Measurements from ENCODE around the gene TBC1D4.

Gene TBC1D4

DNA sequence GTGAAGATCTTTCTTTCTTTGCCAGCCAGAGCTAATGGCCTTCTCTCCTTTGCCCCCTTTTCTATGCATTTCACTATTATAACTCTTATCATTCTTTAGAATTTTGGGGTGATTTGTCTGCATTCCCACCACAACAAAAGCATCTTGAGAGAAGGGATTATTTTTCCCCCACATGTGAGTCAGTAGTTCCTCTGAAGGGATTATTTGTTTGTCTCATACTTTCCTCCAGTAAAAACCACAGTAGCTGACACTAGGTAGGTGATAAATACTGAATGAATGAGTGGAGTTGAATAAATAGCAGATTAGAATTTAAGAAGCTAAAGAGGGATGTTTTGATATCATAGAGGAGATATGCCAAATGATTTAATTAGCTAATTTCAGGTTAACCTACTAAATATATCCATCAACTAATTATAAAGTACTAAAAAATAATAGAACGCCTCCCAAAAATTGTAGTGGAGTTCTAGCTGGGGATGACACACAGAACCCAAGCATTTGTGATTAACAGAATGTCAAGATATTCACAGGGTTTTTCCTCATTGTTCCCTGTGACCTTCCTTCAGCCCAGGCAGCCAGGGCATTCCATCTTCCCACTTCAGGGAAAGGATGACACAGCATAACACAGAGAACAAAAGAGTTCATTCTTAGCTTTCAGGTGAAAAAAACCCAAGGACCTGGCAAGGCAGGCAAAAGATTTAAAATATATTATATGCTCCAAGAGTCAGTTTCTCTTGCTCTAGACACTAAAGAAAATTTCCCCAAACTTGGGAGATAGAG is 3.5 kb upstream of the TBC1D4 start:
- no peak for DNase-seq

DNA sequence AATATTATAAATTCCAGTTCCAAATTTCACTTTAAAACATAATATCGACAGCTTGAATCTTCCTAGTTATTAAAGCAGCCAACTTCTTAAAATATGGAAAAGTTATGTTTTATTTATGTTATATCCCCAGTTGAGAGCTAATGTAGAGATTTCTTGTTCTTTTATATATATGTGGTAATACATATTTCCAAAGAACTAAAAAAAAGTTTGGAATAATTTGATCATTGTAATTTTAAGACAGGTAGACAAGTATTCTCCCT is 781 bp upstream of the TBC1D4 start:
- DNase-seq = no peak

DNA sequence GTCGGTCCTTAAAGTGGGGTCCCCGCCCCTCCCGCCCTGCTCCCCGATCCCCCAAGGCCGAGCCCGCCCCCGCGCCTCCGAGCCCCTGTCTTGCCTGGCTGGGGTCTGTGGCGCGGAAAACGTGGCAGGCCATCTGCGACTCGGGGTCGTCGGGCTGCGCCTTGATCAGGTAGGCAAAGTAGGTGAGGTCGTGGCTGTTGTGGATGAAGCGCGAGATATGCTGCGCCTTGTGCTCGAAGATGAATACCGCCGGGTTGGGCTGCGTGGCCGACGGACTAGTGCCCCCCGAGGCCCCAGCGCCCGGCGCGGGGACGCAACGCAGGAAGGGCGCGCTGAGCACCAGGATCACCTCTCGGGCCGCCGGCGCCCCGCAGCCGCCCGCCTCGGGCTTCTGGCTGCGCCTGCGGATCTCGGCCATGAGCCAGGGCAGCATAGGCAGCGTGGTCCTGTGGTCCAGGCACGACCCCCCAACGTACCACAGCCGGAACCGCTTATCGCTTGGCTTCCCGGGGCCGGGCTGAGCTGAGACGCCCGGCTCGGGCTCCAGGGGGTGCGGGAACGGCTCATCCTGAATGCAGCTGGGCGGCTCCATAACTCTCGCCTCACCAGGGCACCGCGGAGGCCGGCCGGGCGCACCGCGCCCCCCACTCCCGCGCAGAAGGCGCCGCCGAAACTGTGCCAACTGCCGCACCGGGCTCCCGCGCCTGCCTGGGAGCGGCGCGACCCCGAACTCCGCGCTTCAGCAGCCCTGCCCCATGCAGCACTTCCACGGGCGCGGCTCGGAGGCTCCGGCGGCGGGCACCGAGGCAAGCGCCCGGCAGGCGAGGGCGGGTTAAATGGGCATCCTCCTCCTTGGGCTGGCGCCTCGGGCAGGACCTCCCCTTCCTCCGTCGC is 546 bp downstream of the TBC1D4 start:
- peak; percentile 5 for DNase-seq

DNA sequence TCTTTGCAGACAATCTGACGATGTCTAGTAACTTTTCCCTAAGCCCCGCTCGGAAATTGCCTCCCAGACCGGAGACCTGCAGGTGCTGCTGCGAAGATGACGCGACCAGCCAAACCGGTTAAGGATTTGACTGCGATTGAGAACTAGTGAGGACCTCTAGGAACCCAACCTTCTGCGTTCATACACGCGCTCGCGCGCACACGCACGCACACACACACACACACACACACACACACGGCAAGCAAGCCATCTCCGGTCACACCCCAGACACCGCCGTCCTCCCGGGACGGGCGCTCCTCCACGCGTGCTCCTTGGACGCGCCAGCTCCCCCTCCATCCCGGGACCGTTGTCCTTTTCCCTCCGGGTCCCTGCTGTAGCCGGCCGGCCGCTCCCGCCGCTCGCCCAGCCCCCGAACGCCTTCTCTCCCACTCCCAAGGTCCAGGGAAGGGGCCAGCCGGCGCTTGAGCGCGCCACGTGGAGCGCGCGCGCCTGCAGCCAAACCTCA is 1.2 kb downstream of the TBC1D4 start:
- DNase-seq = peak; percentile 18

DNA sequence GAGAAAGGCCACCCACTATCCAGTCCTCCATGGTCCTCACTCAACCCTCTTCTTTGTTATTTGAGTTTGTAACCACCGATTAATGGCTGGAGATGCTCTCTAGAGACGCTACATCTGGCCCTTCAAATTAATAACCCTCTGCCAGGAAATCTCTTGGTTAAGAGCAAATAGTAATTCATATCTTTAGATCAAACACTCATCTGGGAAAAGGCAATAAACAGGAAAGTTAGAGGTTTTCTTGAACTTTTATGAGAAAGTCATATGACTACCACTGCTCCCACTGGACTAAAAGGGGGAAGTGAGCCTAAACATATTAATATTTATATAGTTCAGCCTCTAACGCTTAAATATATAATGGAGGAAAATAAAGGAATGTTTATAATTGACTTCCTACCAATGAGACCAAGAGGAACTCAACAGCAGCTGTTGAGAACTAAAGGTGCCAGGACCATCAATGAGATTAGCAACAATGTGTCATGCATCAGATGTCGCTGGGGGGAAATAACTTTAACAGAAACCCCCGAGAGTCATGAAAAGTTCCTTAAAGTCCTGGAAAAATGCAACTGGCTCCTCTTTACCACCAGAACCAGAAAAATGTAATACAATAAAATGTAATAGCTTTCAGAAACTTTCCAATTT is 2.7 kb downstream of the TBC1D4 start:
- DNase-seq = no peak

DNA sequence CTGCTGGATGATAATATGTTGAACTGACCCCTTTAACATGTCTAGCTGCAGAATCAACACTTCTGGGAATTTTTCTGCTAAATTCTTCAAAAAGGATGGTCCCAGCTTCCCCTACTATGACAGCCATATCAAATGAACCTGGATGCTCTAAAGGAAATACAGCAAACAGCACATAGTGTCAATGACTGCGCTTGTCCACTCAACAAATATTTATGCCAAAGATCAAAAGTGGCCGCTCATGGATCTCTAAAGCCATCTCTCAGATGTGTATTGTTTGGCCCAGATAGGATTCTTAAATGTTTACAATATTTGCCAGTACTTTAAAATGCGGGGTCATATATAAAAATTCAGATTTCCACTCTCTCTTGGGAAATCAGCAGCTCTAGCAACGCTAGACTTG is 3.3 kb downstream of the TBC1D4 start:
- no peak for DNase-seq

DNA sequence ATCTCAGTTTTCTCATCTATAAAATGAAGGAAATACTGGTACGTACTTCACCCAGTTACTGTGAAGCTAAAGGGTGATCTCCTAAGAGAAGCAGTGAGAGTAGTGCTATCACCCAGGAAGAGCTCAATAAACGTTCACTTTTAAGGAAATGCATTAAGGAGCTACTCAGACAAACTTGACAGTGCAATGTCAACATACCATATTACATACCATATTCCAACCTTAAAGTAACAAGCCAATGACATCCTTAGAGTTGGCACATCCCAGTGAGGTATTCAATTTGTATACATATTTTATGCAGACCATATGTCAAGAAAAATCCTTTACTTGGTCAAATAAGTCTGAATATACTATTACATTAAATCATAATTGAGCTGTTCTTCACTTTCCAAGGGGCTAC is 7.0 kb downstream of the TBC1D4 start:
- no peak for DNase-seq

DNA sequence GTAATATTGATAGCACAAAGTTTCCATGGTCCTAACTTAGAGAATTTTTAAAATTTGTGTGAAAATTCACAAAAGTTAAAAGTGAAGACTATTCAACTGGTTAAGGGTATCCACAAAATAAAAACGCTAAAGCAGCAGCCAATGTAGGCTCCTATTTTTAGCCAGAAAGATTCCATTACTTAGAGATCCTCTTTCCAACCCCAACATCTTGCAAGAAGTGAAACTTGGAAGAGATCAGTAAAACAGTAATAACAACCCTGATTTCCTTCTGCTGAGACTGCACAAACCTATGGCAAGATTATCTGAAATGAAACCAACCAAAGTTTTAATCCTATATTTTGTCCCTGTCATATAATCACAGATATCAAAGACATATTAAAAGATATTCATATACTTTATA is 8.5 kb downstream of the TBC1D4 start:
- no peak for DNase-seq

DNA sequence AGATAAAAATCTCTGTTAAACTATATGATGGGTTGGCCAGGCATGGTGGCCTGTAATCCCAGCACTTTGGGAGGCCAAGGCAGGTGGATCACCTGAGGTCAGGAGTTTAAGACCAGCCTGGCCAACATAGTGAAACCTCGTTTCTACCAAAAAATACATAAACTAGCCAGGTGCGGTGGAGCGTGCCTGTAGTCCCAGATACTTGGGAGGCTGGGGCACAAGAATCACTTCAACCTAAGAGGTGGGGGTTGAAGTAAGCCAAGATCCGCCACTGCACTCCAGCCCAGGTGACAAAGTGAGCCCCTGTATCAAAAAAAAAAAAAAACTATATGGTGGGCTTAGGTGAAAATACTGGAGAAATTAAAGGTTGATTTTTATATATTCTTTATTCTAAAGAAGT is 11.3 kb downstream of the TBC1D4 start:
- DNase-seq = no peak

DNA sequence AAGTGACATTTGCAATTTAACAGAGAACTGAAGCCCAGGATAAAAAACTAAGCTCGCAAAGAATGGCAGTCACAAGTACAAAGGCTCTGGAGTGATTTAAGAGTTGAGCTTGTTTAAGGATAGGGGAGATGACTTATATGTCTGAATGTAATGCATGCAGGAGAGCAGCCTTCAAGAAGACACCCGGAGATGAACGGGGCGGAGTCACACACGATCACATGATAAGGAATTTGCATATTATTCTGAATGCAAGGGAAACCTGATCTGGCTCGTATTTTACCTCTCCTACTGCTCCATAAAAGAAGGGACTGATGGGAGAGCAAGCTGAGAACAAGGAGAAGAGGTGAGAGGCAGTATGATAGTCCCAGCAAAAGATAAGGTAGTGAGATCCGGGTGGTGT is 12.9 kb downstream of the TBC1D4 start:
- no peak for DNase-seq

DNA sequence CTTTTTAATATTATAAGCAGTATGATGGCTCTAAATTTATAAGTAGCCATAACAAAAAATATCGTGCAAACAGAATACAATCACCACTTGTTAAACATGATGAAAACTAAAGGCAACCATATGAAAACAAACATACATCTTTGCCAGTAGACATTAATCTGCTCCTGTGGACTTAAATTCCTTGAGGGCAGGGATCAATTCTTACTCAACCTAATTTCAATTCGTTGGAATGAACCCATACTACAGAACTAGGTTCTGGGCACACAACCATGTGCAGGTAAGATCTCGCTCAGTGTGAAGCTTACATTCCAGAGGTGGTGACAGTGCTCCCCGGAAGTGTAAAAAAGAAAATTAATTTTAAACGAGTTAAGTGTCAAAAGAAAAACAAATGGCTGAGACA is 13.4 kb downstream of the TBC1D4 start:
- no peak for DNase-seq

DNA sequence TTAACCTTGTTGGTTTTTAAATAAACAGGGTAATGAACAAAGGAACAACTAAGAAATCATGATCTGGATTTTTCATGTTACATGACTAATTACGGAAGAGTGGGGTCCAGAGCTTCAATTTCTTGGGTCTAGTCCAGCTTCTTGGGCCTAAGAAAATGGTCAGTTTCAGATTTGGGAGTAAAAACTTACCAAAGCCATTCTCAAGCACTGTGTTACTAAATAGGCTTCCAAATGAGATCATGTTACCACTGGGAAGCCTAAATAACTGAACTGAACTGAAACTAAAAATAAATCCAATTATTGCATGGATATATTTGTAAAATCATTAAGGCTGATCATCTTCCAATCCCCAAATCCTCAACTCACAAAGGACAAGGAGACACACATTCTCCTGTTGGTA is 13.9 kb downstream of the TBC1D4 start:
- DNase-seq = no peak

DNA sequence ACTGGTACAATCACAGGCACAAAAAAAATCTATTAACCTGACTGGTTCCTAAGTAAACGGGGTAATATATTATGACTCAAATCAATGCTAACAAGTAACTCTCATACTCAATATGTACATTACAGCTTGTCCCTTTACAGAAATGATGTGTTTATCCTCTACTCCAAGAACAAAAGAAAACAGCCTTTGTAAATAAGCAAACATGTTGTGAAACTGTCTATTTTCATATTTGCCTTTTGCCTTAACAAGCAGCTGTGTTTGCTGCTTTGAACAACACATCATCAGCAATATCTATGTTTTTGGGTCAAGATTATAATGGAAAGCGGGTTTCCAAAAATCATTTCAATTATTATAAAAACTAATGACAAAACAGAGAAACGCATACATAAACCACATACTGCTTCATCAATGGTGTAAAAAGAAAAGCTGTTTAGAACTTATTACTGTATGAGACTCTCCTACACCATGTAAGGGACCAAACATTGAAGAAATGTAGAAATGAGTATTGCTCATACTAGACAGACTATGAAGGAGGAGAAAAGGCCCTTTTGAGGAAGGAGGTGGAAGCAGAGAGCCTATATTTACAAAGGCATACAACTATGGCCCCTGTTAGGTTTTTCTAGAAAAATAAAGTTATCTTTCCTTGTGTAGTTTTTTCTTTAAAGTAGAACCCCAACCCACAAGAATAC is 14.8 kb downstream of the TBC1D4 start:
- no peak for DNase-seq

DNA sequence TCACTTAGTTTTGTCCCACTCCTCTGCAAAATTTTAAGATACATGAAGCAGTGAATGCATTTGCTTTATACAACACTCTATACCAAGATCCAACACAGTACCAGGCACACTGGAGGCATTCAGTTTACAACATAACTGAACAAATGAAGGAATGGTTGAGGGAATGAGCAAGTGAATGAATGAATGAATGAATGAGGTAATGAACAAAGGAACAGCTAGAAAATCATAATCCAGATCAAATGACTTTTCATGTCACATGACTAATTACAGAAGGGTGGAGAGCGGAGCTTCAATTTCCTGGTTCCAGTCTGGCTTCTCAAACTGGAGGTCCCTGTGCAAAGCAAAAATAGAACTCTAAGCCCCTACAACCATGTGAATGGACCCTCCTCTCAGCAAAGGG is 16.7 kb downstream of the TBC1D4 start:
- no peak for DNase-seq

DNA sequence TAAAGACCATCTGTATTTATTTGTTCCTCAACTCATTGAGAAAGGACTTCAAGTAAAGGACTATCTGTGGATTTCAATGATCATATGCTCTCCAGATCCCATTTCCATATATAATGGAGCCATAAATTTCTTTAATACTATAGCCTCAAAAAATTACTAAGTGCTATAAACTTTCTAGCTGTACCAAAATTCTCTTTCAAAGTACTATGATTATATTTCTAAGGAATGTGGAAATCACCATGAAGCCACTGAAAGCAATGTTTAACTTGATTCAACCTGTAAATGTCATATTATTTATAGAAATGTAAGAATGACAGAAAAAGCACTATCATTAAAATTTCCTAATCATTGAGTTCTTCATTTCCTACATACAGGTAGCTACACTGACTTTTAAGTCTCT is 20.7 kb downstream of the TBC1D4 start:
- DNase-seq = no peak

DNA sequence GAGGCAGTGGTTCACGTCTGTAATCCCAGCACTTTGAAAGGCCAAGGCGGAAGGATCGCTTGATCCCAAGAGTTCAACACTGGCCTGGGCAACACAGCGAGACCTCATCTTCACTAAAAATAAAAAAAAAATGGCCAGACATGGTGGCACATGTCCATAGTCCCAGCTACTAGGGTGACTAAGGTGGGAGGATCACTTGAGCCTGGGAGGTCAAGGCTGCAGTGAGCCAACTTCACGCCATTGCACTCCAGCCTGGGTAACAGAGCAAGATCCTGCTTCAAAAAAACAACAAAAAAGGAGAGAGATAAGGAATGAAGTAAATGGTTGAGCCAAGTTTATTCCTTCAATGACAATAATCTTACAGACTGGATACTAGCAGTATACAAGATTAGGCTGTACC is 21.3 kb downstream of the TBC1D4 start:
- DNase-seq = no peak

DNA sequence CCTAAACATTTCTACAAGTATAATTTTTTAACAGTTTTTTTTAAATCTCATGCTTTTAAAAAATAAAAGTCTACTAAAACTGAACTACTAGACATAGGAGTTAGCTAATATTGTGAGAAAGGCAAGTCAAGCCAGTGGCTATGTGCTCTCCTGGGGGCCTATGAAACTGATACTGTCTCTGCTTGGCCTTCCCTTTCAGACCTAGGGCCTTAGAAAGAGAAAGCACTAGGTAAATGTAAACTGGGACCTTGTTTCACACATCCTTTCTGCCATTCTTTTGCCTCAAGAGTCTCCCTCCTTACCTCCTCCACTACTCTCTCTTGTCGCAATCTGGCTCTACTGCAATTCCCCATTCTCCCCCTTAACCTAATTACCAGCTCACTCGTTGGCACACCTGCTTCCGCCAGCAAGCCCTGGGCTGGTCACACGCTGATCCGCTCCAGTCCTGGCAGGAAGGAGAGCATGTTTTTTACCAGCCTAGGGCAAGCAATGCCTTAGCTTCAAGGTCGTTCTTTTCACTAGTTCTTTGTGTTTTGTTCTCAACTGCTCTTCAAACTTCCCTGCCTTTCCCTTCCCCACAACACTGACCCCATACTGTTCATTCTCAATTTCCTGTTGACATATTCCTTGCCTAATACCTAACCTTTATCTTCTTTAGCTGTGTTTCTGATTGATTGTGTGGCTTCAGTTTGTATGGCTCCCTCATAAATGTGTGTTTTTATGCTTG is 23.1 kb downstream of the TBC1D4 start:
- DNase-seq = no peak

DNA sequence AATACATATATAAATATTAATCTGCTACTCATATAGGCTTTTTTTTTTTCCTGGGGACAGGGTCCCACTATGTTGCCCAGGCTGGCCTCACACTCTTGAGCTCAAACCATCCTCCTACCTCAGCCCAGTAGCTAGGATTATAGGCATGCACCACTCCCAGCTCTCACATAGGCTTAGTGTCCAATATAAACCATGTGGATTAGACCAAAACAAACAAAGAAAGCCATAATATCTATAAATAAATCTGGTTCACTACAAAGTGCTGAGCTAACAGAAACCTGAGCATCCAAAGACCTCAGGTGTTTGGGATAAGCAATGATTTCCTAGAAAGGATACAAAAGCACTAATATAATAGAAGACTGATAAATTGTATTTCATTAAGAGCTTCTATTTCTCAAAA is 26.0 kb downstream of the TBC1D4 start:
- no peak for DNase-seq

DNA sequence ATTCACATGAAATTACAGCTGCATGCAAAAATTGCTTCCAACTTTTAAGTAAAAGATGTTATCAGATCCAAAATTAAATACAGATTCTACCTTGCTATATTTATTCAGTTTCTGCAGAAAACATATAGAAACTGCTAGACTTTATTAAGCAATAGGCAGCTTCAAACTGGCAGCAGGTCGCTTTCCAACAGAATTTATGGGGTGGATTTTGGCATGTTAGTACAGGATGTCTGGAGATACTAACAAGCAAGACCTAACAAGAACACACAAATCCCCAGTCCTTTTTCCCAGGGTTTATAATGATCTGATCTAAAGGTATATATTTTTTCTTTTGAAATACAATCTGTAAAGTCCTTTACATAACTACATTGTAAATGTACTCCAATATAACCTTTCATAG is 27.5 kb downstream of the TBC1D4 start:
- no peak for DNase-seq

DNA sequence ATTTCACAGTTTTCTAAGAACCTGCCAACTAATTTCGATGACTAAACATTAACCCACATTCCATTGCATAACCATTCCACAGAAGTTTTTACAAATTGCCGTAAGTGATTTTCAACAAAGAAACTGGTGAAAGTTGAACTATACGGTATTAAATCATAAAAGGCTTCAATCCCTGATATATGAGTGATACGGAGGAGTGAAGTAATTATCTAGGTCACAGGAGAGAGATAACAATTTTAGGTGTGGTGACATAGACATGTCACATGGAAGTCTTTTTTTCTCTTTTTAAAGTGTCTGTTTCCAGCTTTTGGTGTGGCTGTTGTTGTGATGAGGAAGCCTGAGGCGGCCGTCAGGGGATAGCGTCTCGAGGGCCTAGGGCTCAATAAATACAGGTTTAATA is 29.4 kb downstream of the TBC1D4 start:
- DNase-seq = no peak

DNA sequence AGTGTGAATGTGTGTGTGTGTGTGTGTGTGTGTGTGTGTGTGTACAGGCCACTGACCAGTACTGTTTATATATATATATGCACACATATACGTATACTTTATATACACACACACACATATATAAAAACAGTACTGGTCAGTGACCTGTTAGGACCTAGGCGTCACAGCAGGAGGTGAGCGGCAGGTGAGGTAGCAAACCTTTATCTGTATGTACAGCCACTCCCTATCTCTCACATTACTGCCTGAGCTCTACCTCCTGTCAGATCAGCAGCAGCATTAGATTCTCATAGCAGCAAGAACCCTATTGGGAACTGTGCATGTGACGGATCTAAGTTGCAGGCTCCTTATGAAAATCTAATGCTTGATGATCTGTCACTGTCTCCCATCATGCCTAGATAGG is 34.5 kb downstream of the TBC1D4 start:
- no peak for DNase-seq

DNA sequence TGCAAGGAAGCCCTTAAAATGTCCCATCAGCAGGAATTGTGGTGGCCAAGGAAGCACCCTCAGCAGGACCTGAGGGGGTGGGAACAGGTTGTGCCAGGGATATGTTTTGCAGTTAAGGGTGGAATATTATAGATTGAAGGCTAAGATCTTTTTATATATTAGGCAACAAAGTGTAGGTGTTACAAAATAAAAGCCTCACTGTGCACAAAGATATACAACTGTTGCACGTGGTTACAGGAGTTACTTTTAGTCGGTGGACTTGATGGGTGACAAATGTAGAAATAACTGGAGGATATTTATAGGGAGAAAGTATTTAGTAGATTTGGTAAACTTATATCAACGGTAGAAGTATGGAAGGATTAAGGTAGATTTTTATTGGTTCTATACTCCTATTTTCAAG is 35.1 kb downstream of the TBC1D4 start:
- no peak for DNase-seq
